SK-N-SH (cell line): ENCODE data around the gene UBE3D.

Experiments used
- CTCF ChIP-seq: fragments of 200-600 bp; sonication (generic); IDR thresholded peaks from 2 replicates; pipeline ENCODE4 v1.6.1; 2017; ENCODE audit warnings: antibody characterized with exemption, mild to moderate bottlenecking, moderate library complexity
- FOXM1 ChIP-seq: IDR thresholded peaks from 2 replicates; pipeline ENCODE4 v1.4.0; 2012; ENCODE audit warnings: low read depth, mild to moderate bottlenecking
- GABPA ChIP-seq: IDR thresholded peaks from 2 replicates; pipeline ENCODE4 v1.4.0; 2012; ENCODE audit warnings: low read depth, mild to moderate bottlenecking
- GATA2 ChIP-seq: sonication (generic); formaldehyde crosslinking; IDR thresholded peaks from 2 replicates; pipeline ENCODE4 v1.5.0; 2020; ENCODE audit warnings: mild to moderate bottlenecking, missing genetic modification reagents
- MEF2A ChIP-seq: IDR thresholded peaks from 2 replicates; pipeline ENCODE4 v1.4.0; 2012; ENCODE audit warnings: low read depth, borderline replicate concordance
- RAD21 ChIP-seq: IDR thresholded peaks from 2 replicates; pipeline ENCODE4 v1.6.1; 2012; ENCODE audit warnings: mild to moderate bottlenecking, low read length
- SIN3A ChIP-seq: IDR thresholded peaks from 2 replicates; pipeline ENCODE4 v1.6.1; 2012; ENCODE audit warnings: low read depth, mild to moderate bottlenecking, low read length, moderate library complexity, borderline replicate concordance
- TEAD4 ChIP-seq: IDR thresholded peaks from 2 replicates; pipeline ENCODE4 v1.4.0; 2012; ENCODE audit warnings: mild to moderate bottlenecking, borderline replicate concordance; ENCODE audit not compliant: insufficient read depth
- ZBTB33 ChIP-seq: IDR thresholded peaks from 2 replicates; pipeline ENCODE4 v1.4.0; 2012; ENCODE audit warnings: low read depth, borderline replicate concordance
- TF ChIP-seq, protein P1 (sequence below): IDR thresholded peaks from 2 replicates; pipeline ENCODE4 v1.4.0; 2012; ENCODE audit warnings: low read depth
- TF ChIP-seq, protein P2 (sequence below): fragments of 150-350 bp; IDR thresholded peaks from 2 replicates; pipeline ENCODE4 v1.6.1; 2016; ENCODE audit warnings: mild to moderate bottlenecking, low read depth, low read length

DNA sequence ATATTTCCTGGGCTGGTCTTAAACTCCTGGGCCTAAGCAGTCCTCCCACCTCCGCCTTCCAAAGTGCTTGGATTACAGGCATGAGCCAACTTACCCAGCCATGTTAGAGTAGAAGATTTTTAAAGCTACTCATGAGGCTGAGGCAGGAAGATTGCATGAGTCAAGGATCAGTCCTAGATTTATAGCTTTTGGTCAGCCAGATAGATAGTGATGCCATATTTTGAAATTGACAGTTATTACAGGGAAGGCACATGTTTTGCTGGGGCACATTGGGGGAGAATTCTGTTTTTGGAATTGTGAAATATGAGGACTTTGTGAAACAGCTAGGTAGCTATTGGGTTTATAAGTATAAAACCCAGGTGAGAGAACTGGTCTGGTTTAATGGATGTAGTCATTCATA, 42.7 kb upstream of the UBE3D start:
- TF ChIP-seq FOXM1: no peak
- TF ChIP-seq RAD21: no peak
- TF ChIP-seq GABPA: no peak
- TF ChIP-seq, protein P1, sequence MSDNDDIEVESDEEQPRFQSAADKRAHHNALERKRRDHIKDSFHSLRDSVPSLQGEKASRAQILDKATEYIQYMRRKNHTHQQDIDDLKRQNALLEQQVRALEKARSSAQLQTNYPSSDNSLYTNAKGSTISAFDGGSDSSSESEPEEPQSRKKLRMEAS: no peak
- TF ChIP-seq CTCF: no peak
- TF ChIP-seq SIN3A: no peak
- TF ChIP-seq GATA2 (CRISPR knock-in tag): no peak
- TF ChIP-seq ZBTB33: no peak
- TF ChIP-seq, protein P2, sequence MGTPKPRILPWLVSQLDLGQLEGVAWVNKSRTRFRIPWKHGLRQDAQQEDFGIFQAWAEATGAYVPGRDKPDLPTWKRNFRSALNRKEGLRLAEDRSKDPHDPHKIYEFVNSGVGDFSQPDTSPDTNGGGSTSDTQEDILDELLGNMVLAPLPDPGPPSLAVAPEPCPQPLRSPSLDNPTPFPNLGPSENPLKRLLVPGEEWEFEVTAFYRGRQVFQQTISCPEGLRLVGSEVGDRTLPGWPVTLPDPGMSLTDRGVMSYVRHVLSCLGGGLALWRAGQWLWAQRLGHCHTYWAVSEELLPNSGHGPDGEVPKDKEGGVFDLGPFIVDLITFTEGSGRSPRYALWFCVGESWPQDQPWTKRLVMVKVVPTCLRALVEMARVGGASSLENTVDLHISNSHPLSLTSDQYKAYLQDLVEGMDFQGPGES: no peak
- no peak for TF ChIP-seq MEF2A
- no peak for TF ChIP-seq TEAD4
